ENCODE data around the gene KRTAP4-4. TPM values are rescaled to one million over a fixed set of nuclear protein-coding genes. Genes with fewer than 3 reads are reported as not detected.
"Not testable (repeated sequence)": the region's sequence is repeated elsewhere in the genome, so short reads cannot be mapped to it uniquely, and the experiment has no call there.

Gene KRTAP4-4
- total and polyA plus RNA-seq, 2 of the 8 experiments (the other 6 are each of a cell fraction or from before 2014, with no cell fraction given), result not detected

GRCh38 chr17:41125064-41125463 is 35.5 kb downstream of the KRTAP4-4 start:
- H2BK120ac ChIP-seq (replicated peaks; ENCODE audit: low read depth, low read length), result no peak overlapping the region
- CTCF ChIA-PET (ENCODE audit: partially characterized antibody), result no interaction called here
- no peak overlapping the region for H2BK5ac ChIP-seq (ENCODE audit: low read depth, low read length)
- H3K18ac ChIP-seq (ENCODE audit: extremely low read depth, low read length), result no peak overlapping the region
- no peak overlapping the region for H3K4ac ChIP-seq (replicated peaks; ENCODE audit: insufficient read length, low read depth, low read length)
- no peaks in the 10 kb centered on the region for H3K79me1 ChIP-seq (ENCODE audit: low read depth, low read length)
- H4K20me1 ChIP-seq (replicated peaks in 1 of 2; ENCODE audit: control insufficient read depth in 1 of 2, insufficient read depth in 2 of 2, low read length in 2 of 2), result no peaks in the 10 kb centered on the region
- no peak overlapping the region for H3K14ac ChIP-seq (ENCODE audit: insufficient read length)
- no peak overlapping the region for H4K91ac ChIP-seq (replicated peaks; ENCODE audit: insufficient read length, low read length)
- H4K5ac ChIP-seq (ENCODE audit: insufficient read length, low read depth, low read length), result no peak overlapping the region
- H3K27ac ChIP-seq (ENCODE audit: low read depth, low read length), result no peak overlapping the region
- TF ChIP-seq CBX5 (IDR thresholded peaks at IDR 0.05; ENCODE audit: low read depth, low read length) (no peak), HDAC6 (IDR thresholded peaks at IDR 0.05; ENCODE audit: low read depth, low read length) (no peak)
- H2BK12ac ChIP-seq (ENCODE audit: low read depth, low read length), result no peak overlapping the region
- H3K4me3 ChIP-seq (ENCODE audit: extremely low read depth in 1 of 4, insufficient read depth in 2 of 4, low read depth in 3 of 4, low read length in 4 of 4), result no peak overlapping the region
- no peaks in the 10 kb centered on the region for H3K36me3 ChIP-seq (ENCODE audit: control insufficient read depth in 2 of 4, insufficient read depth in 4 of 4, low read length in 3 of 4)
- no peaks in the 10 kb centered on the region for H3K79me2 ChIP-seq (ENCODE audit: control insufficient read depth in 1 of 2, insufficient read depth in 2 of 2, low read length in 2 of 2)
- no peaks in the 10 kb centered on the region for H3K27me3 ChIP-seq (replicated peaks in 1 of 4; ENCODE audit: control insufficient read depth in 3 of 4, extremely low read depth in 1 of 4, insufficient read depth in 3 of 4, low read length in 3 of 4)
- no peak overlapping the region for H4K8ac ChIP-seq (ENCODE audit: extremely low read depth, insufficient read depth, low read length)
- no peak overlapping the region for H3K23ac ChIP-seq (ENCODE audit: insufficient read length)
- POLR2A ChIA-PET (ENCODE audit: partially characterized antibody), result no interaction called here
- H3K9ac ChIP-seq (replicated peaks in 1 of 4; ENCODE audit: extremely low read depth in 1 of 4, low read depth in 3 of 4, low read length in 3 of 4), result no peak overlapping the region
- H2BK15ac ChIP-seq (ENCODE audit: low read length), result no peak overlapping the region
- DNase-seq (ENCODE audit: low read depth in 1 of 2, low spot score in 2 of 2), result no peak
- FAIRE-seq, result no peak
- H3K23me2 ChIP-seq (ENCODE audit: low read depth, low read length), result no peaks in the 10 kb centered on the region; the same call in 1 of the 2 replicates
- WGBS, 2 experiments (ENCODE audit: extremely low coverage in 1 of 2, insufficient coverage in 1 of 2, insufficient read length in 1 of 2, insufficient replicate concordance in 2 of 2, low coverage in 1 of 2, low lambda C conversion rate in 2 of 2, missing lambda C conversion rate in 1 of 2), result 83% methylated on average over 2 of the region's 2 CpGs; no CpG with 5 or more reads in 1 of the 2 experiments
- no peaks in the 10 kb centered on the region for H3K4me1 ChIP-seq (replicated peaks in 1 of 4; ENCODE audit: control insufficient read depth in 3 of 4, insufficient read depth in 4 of 4, low read length in 3 of 4)
- H3K4me2 ChIP-seq (ENCODE audit: insufficient read depth in 1 of 2, low read depth in 2 of 2, low read length in 2 of 2), result no peak overlapping the region
- H3K9me3 ChIP-seq (ENCODE audit: insufficient read depth in 2 of 2, low read depth in 1 of 2, low read length in 1 of 2), result 0 out of 4 replicates have a peak, but pooled peaks cover 0 to 5% of the 10 kb centered on the region in 2 experiments
- H2AK5ac ChIP-seq (ENCODE audit: low read depth, low read length), result no peak overlapping the region
- no peak overlapping the region for H2BK20ac ChIP-seq (ENCODE audit: low read length)
- H3K56ac ChIP-seq (replicated peaks; ENCODE audit: insufficient read length, low read depth, low read length), result no peak overlapping the region
- H2AFZ ChIP-seq (ENCODE audit: low read length), result no peak overlapping the region

- H3K4ac ChIP-seq (replicated peaks; ENCODE audit: insufficient read length, low read depth, low read length); H3K4me2 ChIP-seq (ENCODE audit: insufficient read depth in 1 of 2, low read depth in 2 of 2, low read length in 2 of 2): not testable (repeated sequence)
These were observed 36.6 kb downstream of the KRTAP4-4 start, which contains the start of gene KRTAP4-12 for GRCh38 chr17:41123991-41124371. Gene KRTAP4-12, minus strand, starts transcription at chr17:41124182. Its CDS starts 60 bp downstream, at chr17:41124122.

More at GRCh38 chr17:41123991-41124371, 36.6 kb downstream of the KRTAP4-4 start, which contains the start of gene KRTAP4-12:
- H2BK5ac ChIP-seq (ENCODE audit: low read depth, low read length); H2AK5ac ChIP-seq (ENCODE audit: low read depth, low read length); CTCF ChIA-PET (ENCODE audit: partially characterized antibody); H3K9me3 ChIP-seq (ENCODE audit: insufficient read depth in 2 of 2, low read depth in 1 of 2, low read length in 1 of 2); H3K23me2 ChIP-seq (ENCODE audit: low read depth, low read length); H3K4me3 ChIP-seq (ENCODE audit: extremely low read depth in 1 of 4, insufficient read depth in 2 of 4, low read depth in 3 of 4, low read length in 4 of 4); POLR2A ChIA-PET (ENCODE audit: partially characterized antibody); H3K27me3 ChIP-seq (replicated peaks in 1 of 4; ENCODE audit: control insufficient read depth in 3 of 4, extremely low read depth in 1 of 4, insufficient read depth in 3 of 4, low read length in 3 of 4); H2BK15ac ChIP-seq (ENCODE audit: low read length); H3K4me1 ChIP-seq (replicated peaks in 1 of 4; ENCODE audit: control insufficient read depth in 3 of 4, insufficient read depth in 4 of 4, low read length in 3 of 4); H4K20me1 ChIP-seq (replicated peaks in 1 of 2; ENCODE audit: control insufficient read depth in 1 of 2, insufficient read depth in 2 of 2, low read length in 2 of 2); H3K79me2 ChIP-seq (ENCODE audit: control insufficient read depth in 1 of 2, insufficient read depth in 2 of 2, low read length in 2 of 2); H2AFZ ChIP-seq (ENCODE audit: low read length); H3K56ac ChIP-seq (replicated peaks; ENCODE audit: insufficient read length, low read depth, low read length); H2BK120ac ChIP-seq (replicated peaks; ENCODE audit: low read depth, low read length); H3K14ac ChIP-seq (ENCODE audit: insufficient read length); H3K9ac ChIP-seq (replicated peaks in 1 of 4; ENCODE audit: extremely low read depth in 1 of 4, low read depth in 3 of 4, low read length in 3 of 4); H2BK20ac ChIP-seq (ENCODE audit: low read length); H3K18ac ChIP-seq (ENCODE audit: extremely low read depth, low read length); H3K36me3 ChIP-seq (ENCODE audit: control insufficient read depth in 2 of 4, insufficient read depth in 4 of 4, low read length in 3 of 4); DNase-seq (ENCODE audit: low read depth in 1 of 2, low spot score in 2 of 2); H3K23ac ChIP-seq (ENCODE audit: insufficient read length); H4K91ac ChIP-seq (replicated peaks; ENCODE audit: insufficient read length, low read length); H4K8ac ChIP-seq (ENCODE audit: extremely low read depth, insufficient read depth, low read length); H3K27ac ChIP-seq (ENCODE audit: low read depth, low read length); H4K5ac ChIP-seq (ENCODE audit: insufficient read length, low read depth, low read length); H3K79me1 ChIP-seq (ENCODE audit: low read depth, low read length); FAIRE-seq; H2BK12ac ChIP-seq (ENCODE audit: low read depth, low read length): not testable (repeated sequence)
- WGBS, 2 experiments (ENCODE audit: extremely low coverage in 1 of 2, insufficient coverage in 1 of 2, insufficient read length in 1 of 2, insufficient replicate concordance in 2 of 2, low coverage in 1 of 2, low lambda C conversion rate in 2 of 2, missing lambda C conversion rate in 1 of 2), result 100% methylated on average over 1 of the region's 3 CpGs; no CpG with 5 or more reads in 1 of the 2 experiments

All from H1 (cell line).